ENCODE data around the gene APBA2. TPM values are rescaled to one million over a fixed set of nuclear protein-coding genes. Genes with fewer than 3 reads are reported as not detected.

The APBA2 gene
- total and polyA plus RNA-seq, 2 of the 4 experiments (the other 2 are of a cell fraction): 21.7 to 33.0 TPM

DNA sequence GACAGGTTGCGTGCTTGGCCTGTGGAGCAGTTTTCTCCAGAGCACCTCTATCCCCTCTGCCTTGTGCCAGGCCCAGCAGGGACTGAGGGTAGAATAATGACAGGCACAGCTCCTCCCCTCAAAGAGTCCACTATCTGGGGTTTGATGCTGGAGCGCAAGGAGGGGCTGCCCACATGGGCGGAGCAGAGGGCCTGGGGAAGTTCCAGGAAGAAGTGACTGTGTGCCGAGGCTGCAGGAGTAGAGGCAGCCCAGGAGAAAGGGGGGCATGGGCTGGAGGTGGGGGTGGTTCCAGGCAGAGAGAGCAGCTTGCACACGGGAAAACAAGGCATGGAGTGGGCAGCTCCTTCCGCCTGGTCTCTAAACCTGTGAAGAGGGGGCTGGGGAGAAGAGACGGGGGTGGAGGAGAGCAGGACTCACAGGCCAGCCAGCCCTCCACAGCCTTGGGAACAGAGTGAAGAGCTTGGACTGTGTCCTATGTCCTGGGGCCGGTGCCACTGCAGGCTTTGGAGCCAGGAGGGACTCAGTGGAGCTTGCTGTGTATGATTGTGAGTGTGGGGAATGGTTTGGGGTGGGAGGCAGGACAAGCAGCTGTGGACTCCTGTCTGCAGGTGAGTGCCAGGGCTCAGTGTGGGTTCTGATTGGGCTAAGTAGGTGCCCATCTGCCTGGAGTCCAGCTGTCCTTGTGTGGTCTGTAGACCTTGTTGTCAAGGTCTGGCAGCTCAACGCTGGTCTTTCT is 48.1 kb downstream of the APBA2 start:
- no peak overlapping the region for H3K56ac ChIP-seq (ENCODE audit: extremely low read depth, insufficient read depth, low read length)
- no peak overlapping the region for H3K4me2 ChIP-seq (ENCODE audit: low read depth, low read length)
- no peak for TF ChIP-seq MAFK (IDR thresholded peaks at IDR 0.05; ENCODE audit: low read depth, low read length)
- TF ChIP-seq FOS (IDR thresholded peaks at IDR 0.05; ENCODE audit: low read depth, low read length): no peak
- TF ChIP-seq, protein P1, sequence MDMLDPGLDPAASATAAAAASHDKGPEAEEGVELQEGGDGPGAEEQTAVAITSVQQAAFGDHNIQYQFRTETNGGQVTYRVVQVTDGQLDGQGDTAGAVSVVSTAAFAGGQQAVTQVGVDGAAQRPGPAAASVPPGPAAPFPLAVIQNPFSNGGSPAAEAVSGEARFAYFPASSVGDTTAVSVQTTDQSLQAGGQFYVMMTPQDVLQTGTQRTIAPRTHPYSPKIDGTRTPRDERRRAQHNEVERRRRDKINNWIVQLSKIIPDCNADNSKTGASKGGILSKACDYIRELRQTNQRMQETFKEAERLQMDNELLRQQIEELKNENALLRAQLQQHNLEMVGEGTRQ (IDR thresholded peaks at IDR 0.05; ENCODE audit: low read depth, low read length): no peak
- TF ChIP-seq, protein P2, sequence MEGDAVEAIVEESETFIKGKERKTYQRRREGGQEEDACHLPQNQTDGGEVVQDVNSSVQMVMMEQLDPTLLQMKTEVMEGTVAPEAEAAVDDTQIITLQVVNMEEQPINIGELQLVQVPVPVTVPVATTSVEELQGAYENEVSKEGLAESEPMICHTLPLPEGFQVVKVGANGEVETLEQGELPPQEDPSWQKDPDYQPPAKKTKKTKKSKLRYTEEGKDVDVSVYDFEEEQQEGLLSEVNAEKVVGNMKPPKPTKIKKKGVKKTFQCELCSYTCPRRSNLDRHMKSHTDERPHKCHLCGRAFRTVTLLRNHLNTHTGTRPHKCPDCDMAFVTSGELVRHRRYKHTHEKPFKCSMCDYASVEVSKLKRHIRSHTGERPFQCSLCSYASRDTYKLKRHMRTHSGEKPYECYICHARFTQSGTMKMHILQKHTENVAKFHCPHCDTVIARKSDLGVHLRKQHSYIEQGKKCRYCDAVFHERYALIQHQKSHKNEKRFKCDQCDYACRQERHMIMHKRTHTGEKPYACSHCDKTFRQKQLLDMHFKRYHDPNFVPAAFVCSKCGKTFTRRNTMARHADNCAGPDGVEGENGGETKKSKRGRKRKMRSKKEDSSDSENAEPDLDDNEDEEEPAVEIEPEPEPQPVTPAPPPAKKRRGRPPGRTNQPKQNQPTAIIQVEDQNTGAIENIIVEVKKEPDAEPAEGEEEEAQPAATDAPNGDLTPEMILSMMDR (conservative IDR thresholded peaks at IDR 0.05; ENCODE audit: low read depth, low read length): no peak
- TF ChIP-seq MXI1 (IDR thresholded peaks at IDR 0.05; ENCODE audit: borderline replicate concordance, low read depth, low read length): no peak
- no peak for TF ChIP-seq RAD21 (IDR thresholded peaks at IDR 0.05; ENCODE audit: low read length)
- no peak for TF ChIP-seq BHLHE40 (IDR thresholded peaks at IDR 0.05; ENCODE audit: low read depth, low read length)
- TF ChIP-seq CHD1 (IDR thresholded peaks at IDR 0.05; ENCODE audit: low read depth, low read length): no peak
- TF ChIP-seq POLR2A (IDR thresholded peaks at IDR 0.05; ENCODE audit: low read depth, low read length): no peak
- no peak for TF ChIP-seq CEBPB (IDR thresholded peaks at IDR 0.05; ENCODE audit: low read depth, low read length)
- TF ChIP-seq RCOR1 (IDR thresholded peaks at IDR 0.05; ENCODE audit: insufficient replicate concordance, low read length): no peak
- H3K23ac ChIP-seq (ENCODE audit: low read depth, low read length): no peak overlapping the region
- H2BK120ac ChIP-seq (ENCODE audit: low read depth, low read length): no peak overlapping the region
- no peak overlapping the region for H2BK15ac ChIP-seq (ENCODE audit: low read depth, low read length)
- no peaks in the 10 kb centered on the region for H3K36me3 ChIP-seq (ENCODE audit: control insufficient read depth, insufficient read depth, low read length)
- H3K9me3 ChIP-seq (ENCODE audit: control insufficient read depth, insufficient read depth, low read length): peaks cover 2% of the 10 kb centered on the region
- no peak overlapping the region for H3K27ac ChIP-seq (ENCODE audit: insufficient read depth, low read length)
- no peak overlapping the region for H3K9ac ChIP-seq (ENCODE audit: low read depth, low read length)
- H2BK20ac ChIP-seq (ENCODE audit: low read depth, low read length): no peak overlapping the region
- peaks cover 3 to 36% of the 10 kb centered on the region in 2 experiments for H3K79me1 ChIP-seq (ENCODE audit: low read depth in 1 of 2, low read length in 2 of 2)
- no peak overlapping the region for H2BK5ac ChIP-seq (ENCODE audit: low read depth, low read length, poor library complexity, severe bottlenecking)
- H2AK5ac ChIP-seq (ENCODE audit: low read depth, low read length): no peak overlapping the region
- H2AFZ ChIP-seq (replicated peaks; ENCODE audit: low read length, poor library complexity): no peak overlapping the region
- H4K20me1 ChIP-seq (ENCODE audit: insufficient read depth, low read length): peaks cover 15% of the 10 kb centered on the region
- POLR2A ChIA-PET (ENCODE audit: unreplicated experiment): no interaction called here
- CTCF ChIA-PET: no interaction called here
- in situ Hi-C loops (cut with MboI; ENCODE audit: low sequenced_read_pairs): no loop called here
- ATAC-seq (ENCODE audit: low read depth): peak; percentile 37; the same call in 1 of the 2 replicates
- no peak overlapping the region for H3K4me3 ChIP-seq (ENCODE audit: insufficient read depth, low read depth, low read length)
- no peaks in the 10 kb centered on the region for H3K4me1 ChIP-seq (ENCODE audit: control insufficient read depth, insufficient read depth, low read length)
- DNase-seq: no peak
- intact Hi-C loops (cut with micrococcal nuclease): no loop called here
- H2AK9ac ChIP-seq (replicated peaks; ENCODE audit: low read depth, low read length, poor library complexity): no peak overlapping the region
- H4K8ac ChIP-seq (ENCODE audit: low read depth in 2 of 2, low read length in 2 of 2): no peak overlapping the region
- peaks cover 14% of the 10 kb centered on the region; the same call in 1 of the 2 replicates for H3K9me1 ChIP-seq (ENCODE audit: insufficient read depth, low read length)
- H3K4ac ChIP-seq (ENCODE audit: low read depth, low read length): no peak overlapping the region
- BruUV-seq (replicated peaks): no TSS peak
- H3K18ac ChIP-seq (ENCODE audit: low read depth, low read length): no peak overlapping the region
- no peak overlapping the region for H4K91ac ChIP-seq (ENCODE audit: insufficient read depth, low read depth, low read length)
- H4K5ac ChIP-seq (ENCODE audit: low read depth, low read length): no peak overlapping the region
- 71% methylated on average over 3 of the region's 9 CpGs; no CpG with 5 or more reads in 1 of the 2 experiments for WGBS, 2 experiments (ENCODE audit: extremely low coverage in 2 of 2, insufficient read length in 1 of 2)
- dilution Hi-C loops (cut with HindIII; ENCODE audit: low sequenced_read_pairs, unreplicated experiment): no loop called here
- H3K14ac ChIP-seq (replicated peaks; ENCODE audit: low read depth, low read length): no peak overlapping the region
- H3K27me3 ChIP-seq (ENCODE audit: control insufficient read depth, insufficient read depth, low read length): no peaks in the 10 kb centered on the region
